Heart left ventricle (tissue), 16 donors: ENCODE results near the gene CCDC169. TPM values are rescaled to one million over a fixed set of nuclear protein-coding genes. Genes with fewer than 3 reads are reported as not detected.
"Not testable (repeated sequence)": the region's sequence is repeated elsewhere in the genome, so short reads cannot be mapped to it uniquely, and the experiment has no call there.

Source experiments
- ATAC-seq, 4 donors: fragments of 200-7000 bp; cut with Tn5 transposase; one replicate each; pipeline ENCODE4 v1.9.1; 2020 to 2022; ENCODE audit warnings: moderate library complexity in 4 of 4, mild to moderate bottlenecking in 3 of 4, moderate number of reproducible peaks in 1 of 4
- DNase-seq, 5 donors: peaks; one replicate each; pipeline ENCODE4 v3.0.0-alpha.2; 2020
- H3K27ac ChIP-seq, 12 donors: fragments of 200-600 bp; sonication (generic) in 4 of 12; one replicate each; pipeline versions ENCODE4 v1.5.0 to v1.8.0; 2016 to 2022; ENCODE audit warnings: mild to moderate bottlenecking in 2 of 12
- H3K27me3 ChIP-seq, 9 donors: fragments of 200-600 bp; sonication (generic) in 2 of 9; one replicate each; pipeline versions ENCODE4 v1.5.1 to v1.8.0; 2016 to 2022; ENCODE audit warnings: mild to moderate bottlenecking in 3 of 9
- H3K36me3 ChIP-seq, 9 donors: fragments of 200-600 bp; sonication (generic) in 2 of 9; one replicate each; pipeline versions ENCODE4 v1.5.0 to v1.8.0; 2018 to 2022; ENCODE audit warnings: mild to moderate bottlenecking in 2 of 9
- H3K4me1 ChIP-seq, 12 donors: fragments of 200-600 bp; sonication (generic) in 4 of 12; one replicate each; pipeline versions ENCODE4 v1.5.0 to v1.8.0; 2016 to 2022; ENCODE audit warnings: mild to moderate bottlenecking in 3 of 12
- H3K4me3 ChIP-seq, 12 donors: fragments of 200-600 bp; sonication (generic) in 4 of 12; one replicate each; pipeline versions ENCODE4 v1.5.0 to v1.8.0; 2017 to 2022; ENCODE audit warnings: mild to moderate bottlenecking in 9 of 12, moderate library complexity in 4 of 12
- H3K9me3 ChIP-seq, 12 donors: fragments of 200-600 bp; sonication (generic) in 4 of 12; one replicate each; pipeline versions ENCODE4 v1.5.0 to v1.8.0; 2016 to 2022; ENCODE audit warnings: mild to moderate bottlenecking in 1 of 12
- CTCF ChIP-seq, 12 donors: fragments of 200-600 bp; sonication (generic) in 4 of 12; IDR thresholded peaks; one replicate each; pipeline versions ENCODE4 v1.5.0 to v1.8.0; 2018 to 2022; ENCODE audit warnings: antibody characterized with exemption in 12 of 12, mild to moderate bottlenecking in 5 of 12
- POLR2A ChIP-seq, 2 donors: fragments of 450-650 bp; IDR thresholded peaks; one replicate each; pipeline ENCODE4 v1.6.1; 2017; ENCODE audit warnings: antibody characterized with exemption in 2 of 2, mild to moderate bottlenecking in 2 of 2, moderate library complexity in 2 of 2
- WGBS, 4 donors: extraction: QIAGEN DNeasy Blood & Tissue Kit in 2 of 4; methylation state at CpG; one replicate each; pipeline versions ENCODE4 v1.1.5 to v1.1.7; 2013 to 2018; 5-methylcytosine and 5-hydroxymethylcytosine counted together
- intact Hi-C, 10 donors: fragments of 100-400 bp; cut with DNase I; formaldehyde crosslinking; loops; one replicate each; pipeline versions ENCODE4 v1.11.1 to v1.14.2; 2022
- polyA plus RNA-seq, 2 donors: library from polyadenylated mRNA; stranded (reverse); fragments of 200-250 nt; gene quantifications; one replicate each; pipeline ENCODE4 v1.2.3, GENCODE V29; 2013
- total RNA-seq, 9 donors: library from RNA; depleted of rRNA in 2 of 9; stranded (reverse); fragments of >200 nt in 2 of 9; fragmentation: NEBNext Ultra II Directional in 3 of 9; extraction: Animal tissue kit (Norgen Biotek cat#: 25700) in 3 of 9; gene quantifications; one replicate each; pipeline versions ENCODE4 v1.1.0 to v1.2.4, GENCODE V29; 2016 to 2023
- donor health status: ischemic (EF 13 %, LVEDD 7.1; RV severe dilation, severe dysfunction).
- donor health status: healthy with polysubstance abuse.
- donor health status: DM: no; HTN: yes; CAD: no.
- donor health status: DM: no; HTN: no; CAD: no.
- donor health status: ischemic (EF 25% LVEDD 6.9; RV normal size, moderate dysfunction).
- donor health status: ischemic (EF 25% LVEDD 5.7; RV mildly dilated, moderate dysfunction).
- donor health status: healthy.
- donor health status: DM: yes; HTN: yes; CAD: no.
- donor health status: ischemic (EF 35%, LVEDD 5.7; RV mildly dilated, moderate dysfunction).
- donor health status: nonischemic (EF 11% LVEDD 7.7; RV severe dilation, severe dysfunction).
- donor health status: DM: yes; HTN: yes; CAD: no.
- donor health status: PGD.
- donor health status: ischemic (EF 29% LVEDD 5.4; RV normal size, mild dysfunction).
- donor health status: nonischemic (EF 23%, LVEDD 6.1; RV moderate dilation, normal function).

The CCDC169 gene
- total and polyA plus RNA-seq, 11 donors, result 0.20 to 5.7 (median 1.4) TPM

GRCh38 chr13:36331280-36331679 lies 33.7 kb upstream of the CCDC169 start:
- Histone ChIP-seq H3K27me3 (no peaks in the 10 kb centered on the region), H3K4me1 (peaks cover 0 to 38% (median 18%) of the 10 kb centered on the region in 12 donors), H3K36me3 (peaks cover 0 to 74% (median 62%) of the 10 kb centered on the region in 9 donors), H3K4me3 (no peak overlapping the region), H3K9me3 (no peaks in the 10 kb centered on the region), H3K27ac (no peak overlapping the region)
- intact Hi-C loops, result no loop called here
- TF ChIP-seq CTCF (IDR thresholded peaks at IDR 0.05) (no peak), POLR2A (IDR thresholded peaks at IDR 0.05) (no peak)
- no peak for ATAC-seq
- DNase-seq, result no peak
- 77 to 84% (median 83%) methylated on average over 4 of the region's 4 CpGs for WGBS, 4 donors

GRCh38 chr13:36329361-36329760 lies 31.7 kb upstream of the CCDC169 start:
- WGBS, 4 donors, result 68 to 77% (median 74%) methylated on average over 4 of the region's 4 CpGs
- Histone ChIP-seq H3K4me1 (peaks cover 0 to 27% (median 14%) of the 10 kb centered on the region in 12 donors), H3K27ac (no peak overlapping the region), H3K36me3 (peaks cover 0 to 82% (median 70%) of the 10 kb centered on the region in 9 donors), H3K9me3 (no peaks in the 10 kb centered on the region), H3K4me3 (no peak overlapping the region), H3K27me3 (no peaks in the 10 kb centered on the region)
- ATAC-seq (no peak), DNase-seq (no peak)
- intact Hi-C loops, result no loop called here
- TF ChIP-seq CTCF (IDR thresholded peaks at IDR 0.05), result no peak

GRCh38 chr13:36328821-36329220 lies 31.2 kb upstream of the CCDC169 start:
- Histone ChIP-seq H3K36me3 (peaks cover 0 to 83% (median 74%) of the 10 kb centered on the region in 9 donors), H3K27ac (no peak overlapping the region), H3K27me3 (no peaks in the 10 kb centered on the region), H3K4me3 (no peak overlapping the region), H3K9me3 (no peaks in the 10 kb centered on the region), H3K4me1 (peaks cover 0 to 22% (median 12%) of the 10 kb centered on the region in 12 donors)
- intact Hi-C loops, result no loop called here
- ATAC-seq, result no peak
- DNase-seq, result no peak
- WGBS, 4 donors, result 78 to 91% (median 85%) methylated on average over 2 of the region's 2 CpGs
- TF ChIP-seq CTCF (IDR thresholded peaks at IDR 0.05), result no peak
- TF ChIP-seq POLR2A (IDR thresholded peaks at IDR 0.05), result no peak

- Histone ChIP-seq H3K27me3 (no peaks in the 10 kb centered on the region), H3K27ac (no peak overlapping the region), H3K4me3 (no peak overlapping the region), H3K4me1 (peaks cover 0 to 6% (median 0%) of the 10 kb centered on the region in 12 donors), H3K9me3 (no peaks in the 10 kb centered on the region), H3K36me3 (peaks cover 0 to 90% (median 85%) of the 10 kb centered on the region in 9 donors)
- intact Hi-C loops, result no loop called here
- WGBS, 4 donors, result 74 to 95% (median 80%) methylated on average over 1 of the region's 1 CpG
- TF ChIP-seq POLR2A (IDR thresholded peaks at IDR 0.05) (no peak), CTCF (IDR thresholded peaks at IDR 0.05) (no peak)
- ATAC-seq (no peak), DNase-seq (no peak)
Observed at GRCh38 chr13:36325912-36326311, 28.3 kb upstream of the CCDC169 start.

GRCh38 chr13:36324881-36325280 lies 27.3 kb upstream of the CCDC169 start:
- H3K4me3 ChIP-seq, DNase-seq, intact Hi-C loops, H3K27me3 ChIP-seq, H3K27ac ChIP-seq, ATAC-seq, H3K4me1 ChIP-seq, H3K9me3 ChIP-seq: not testable (repeated sequence)
- peaks cover 0 to 80% (median 75%) of the 10 kb centered on the region in 9 donors for H3K36me3 ChIP-seq
- 81 to 87% (median 84%) methylated on average over 5 of the region's 5 CpGs for WGBS, 4 donors
